Measurements from ENCODE around the gene HGFAC. TPM values are rescaled to one million over a fixed set of nuclear protein-coding genes. Genes with fewer than 3 reads are reported as not detected.

HGFAC gene
- total RNA-seq, 1 experiment from 2014 or later: 0.37 TPM

GRCh38 chr4:3403348-3403906 is 38.3 kb upstream of the HGFAC start:
- no peaks in the 10 kb centered on the region for H4K20me1 ChIP-seq (ENCODE audit: control insufficient read depth, insufficient read depth, insufficient read length)
- H3K4me1 Mint-ChIP-seq: peaks cover 0 to 5% of the 10 kb centered on the region in 2 experiments; a peak in 1 of 4 replicates
- peaks cover 9 to 12% (median 11%) of the 10 kb centered on the region in 3 experiments for H3K36me3 Mint-ChIP-seq (ENCODE audit: insufficient read depth in 1 of 3, low read depth in 3 of 3)
- H3K27me3 ChIP-seq (ENCODE audit: insufficient read depth, low read length): no peaks in the 10 kb centered on the region
- H3K9me3 Mint-ChIP-seq: peaks cover 10 to 14% of the 10 kb centered on the region in 2 experiments
- H3K79me1 ChIP-seq (ENCODE audit: insufficient read depth, low read depth, low read length, poor library complexity, severe bottlenecking): no peaks in the 10 kb centered on the region
- no peak overlapping the region for H2BK12ac ChIP-seq (ENCODE audit: insufficient read length, low read depth, low read length)
- no peak overlapping the region for H2BK20ac ChIP-seq (ENCODE audit: low read depth, low read length, poor library complexity, severe bottlenecking)
- no peak for TF ChIP-seq CTCF (conservative IDR thresholded peaks at IDR 0.05)
- H3K56ac ChIP-seq (ENCODE audit: insufficient read length, low read depth, low read length): no peak overlapping the region
- H3K27me3 Mint-ChIP-seq (ENCODE audit: low read depth): peaks cover 6% of the 10 kb centered on the region
- peaks cover 3% of the 10 kb centered on the region for H3K23me2 ChIP-seq (ENCODE audit: insufficient read length, low read depth, low read length, poor library complexity, severe bottlenecking)
- no peak overlapping the region for H3K4me2 ChIP-seq (ENCODE audit: insufficient read depth, insufficient read length, low read length)
- H3K9ac ChIP-seq (ENCODE audit: extremely low read depth, insufficient read length, low read length): no peak overlapping the region
- H3K9me3 ChIP-seq (ENCODE audit: control insufficient read depth, low read depth, low read length): peaks cover 8% of the 10 kb centered on the region
- no peak overlapping the region for H3K4ac ChIP-seq (ENCODE audit: low read depth, low read length)
- H3K4me3 Mint-ChIP-seq: no peak overlapping the region
- no peak overlapping the region for H3T11ph ChIP-seq (ENCODE audit: low read length)
- H4K8ac ChIP-seq (replicated peaks; ENCODE audit: insufficient read length, low read depth, low read length): no peak overlapping the region
- no peaks in the 10 kb centered on the region for H3K79me2 ChIP-seq (ENCODE audit: insufficient read depth, low read length)
- H4K5ac ChIP-seq (ENCODE audit: insufficient read length, low read depth, low read length): no peak overlapping the region
- no peaks in the 10 kb centered on the region for H3K4me1 ChIP-seq (ENCODE audit: insufficient read depth, low read length)
- no peak overlapping the region for H3K27ac Mint-ChIP-seq
- H3K27ac ChIP-seq (ENCODE audit: insufficient read length, low read depth, low read length): no peak overlapping the region
- no peak overlapping the region for H4K91ac ChIP-seq (ENCODE audit: insufficient read length, low read depth, low read length)
- DNase-seq: no peak
- H2AK5ac ChIP-seq (ENCODE audit: insufficient read length, low read length): no peak overlapping the region
- WGBS (ENCODE audit: extremely low coverage, insufficient read length, low lambda C conversion rate): no CpG with 5 or more reads among the region's 10 CpGs
- H2AFZ ChIP-seq (ENCODE audit: low read length): no peak overlapping the region
- no peak overlapping the region for H3K14ac ChIP-seq (ENCODE audit: insufficient read depth, low read length)
- no peak overlapping the region for H3K18ac ChIP-seq (ENCODE audit: insufficient read length, low read depth, low read length)
- H2BK120ac ChIP-seq (ENCODE audit: low read depth, low read length, poor library complexity, severe bottlenecking): no peak overlapping the region
- H2BK15ac ChIP-seq (ENCODE audit: low read depth, low read length): no peak overlapping the region
- H2BK5ac ChIP-seq (ENCODE audit: insufficient read length, low read length): no peak overlapping the region
- H3K23ac ChIP-seq (ENCODE audit: insufficient read length, low read depth, low read length): no peak overlapping the region

Data from H9 (cell line).